Measurements from ENCODE around the gene EME1. TPM values are rescaled to one million over a fixed set of nuclear protein-coding genes. Genes with fewer than 3 reads are reported as not detected.

Gene EME1
- total and polyA plus RNA-seq, 2 experiments from 2014 or later, result 14.4 to 15.9 TPM

GRCh38 chr17:50354776-50355175 lies 18.3 kb upstream of the EME1 start:
- Histone ChIP-seq H3K27me3 (ENCODE audit: insufficient read depth) (no peaks in the 10 kb centered on the region), H3K79me2 (replicated peaks; ENCODE audit: insufficient read depth) (0 out of 2 replicates have a peak, but pooled peaks cover under 1% of the 10 kb centered on the region), H3K4me3 (no peak overlapping the region), H3K4me1 (ENCODE audit: insufficient read depth) (no peaks in the 10 kb centered on the region), H3K27ac (ENCODE audit: low read depth) (no peak overlapping the region), H3K9me2 (ENCODE audit: insufficient read depth) (no peaks in the 10 kb centered on the region), H3K4me2 (no peak overlapping the region), H2AFZ (no peak overlapping the region), H3K36me3 (ENCODE audit: insufficient read depth) (no peaks in the 10 kb centered on the region), H3F3A (replicated peaks; ENCODE audit: low read depth) (no peaks in the 10 kb centered on the region), H4K20me1 (replicated peaks; ENCODE audit: insufficient read depth) (no peaks in the 10 kb centered on the region; the same call in 1 of the 2 replicates)
- Mint-ChIP-seq H3K27ac (no peak overlapping the region), H3K4me1 (no peaks in the 10 kb centered on the region; the same call in 2 of the 3 replicates), H3K36me3 (ENCODE audit: low read depth) (peaks cover 53% of the 10 kb centered on the region), H3K4me3 (no peak overlapping the region), H3K9me3 (no peaks in the 10 kb centered on the region; the same call in 2 of the 3 replicates), H3K27me3 (ENCODE audit: insufficient read depth, low read depth, poor library complexity) (peaks cover 11% of the 10 kb centered on the region)
- DNase-seq (ENCODE audit: low spot score), result no peak
- ATAC-seq, result no peak
- TF ChIP-seq POLR2AphosphoS5 (IDR thresholded peaks at IDR 0.05; ENCODE audit: low read depth) (no peak), STAT1 (IDR thresholded peaks at IDR 0.05; ENCODE audit: unreplicated experiment) (no peak)

GRCh38 chr17:50355336-50355700 lies 17.7 kb upstream of the EME1 start:
- Mint-ChIP-seq H3K4me1 (no peaks in the 10 kb centered on the region; the same call in 2 of the 3 replicates), H3K9me3 (no peaks in the 10 kb centered on the region; the same call in 2 of the 3 replicates), H3K36me3 (ENCODE audit: low read depth) (peaks cover 53% of the 10 kb centered on the region), H3K27me3 (ENCODE audit: insufficient read depth, low read depth, poor library complexity) (peaks cover 11% of the 10 kb centered on the region), H3K4me3 (no peak overlapping the region), H3K27ac (no peak overlapping the region)
- no peaks in the 10 kb centered on the region for H3K4me1 ChIP-seq (ENCODE audit: insufficient read depth)
- no peak overlapping the region for H2AFZ ChIP-seq
- H3K27ac ChIP-seq (ENCODE audit: low read depth), result no peak overlapping the region
- H3K4me3 ChIP-seq, result no peak overlapping the region
- no peaks in the 10 kb centered on the region for H3F3A ChIP-seq (replicated peaks; ENCODE audit: low read depth)
- no peaks in the 10 kb centered on the region for H3K79me2 ChIP-seq (replicated peaks; ENCODE audit: insufficient read depth)
- no peaks in the 10 kb centered on the region for H3K9me2 ChIP-seq (ENCODE audit: insufficient read depth)
- H4K20me1 ChIP-seq (replicated peaks; ENCODE audit: insufficient read depth), result no peaks in the 10 kb centered on the region; the same call in 1 of the 2 replicates
- no peak overlapping the region for H3K4me2 ChIP-seq
- no peak for DNase-seq (ENCODE audit: low spot score)
- H3K36me3 ChIP-seq (ENCODE audit: insufficient read depth), result no peaks in the 10 kb centered on the region
- no peaks in the 10 kb centered on the region for H3K27me3 ChIP-seq (ENCODE audit: insufficient read depth)
- ATAC-seq, result no peak
- no peak for TF ChIP-seq EZH2phosphoT487 (IDR thresholded peaks at IDR 0.05; ENCODE audit: unreplicated experiment)
- no peak for TF ChIP-seq ZNF331 (CRISPR knock-in tag; IDR thresholded peaks at IDR 0.05; ENCODE audit: low read depth)
- TF ChIP-seq ZNF462 (CRISPR knock-in tag; IDR thresholded peaks at IDR 0.05), result no peak
- TF ChIP-seq POLR2AphosphoS5 (IDR thresholded peaks at IDR 0.05; ENCODE audit: low read depth), result no peak
